ENCODE measurements around the gene BARHL1. TPM values are rescaled to one million over a fixed set of nuclear protein-coding genes. Genes with fewer than 3 reads are reported as not detected.

Gene BARHL1
- total and polyA plus RNA-seq, 2 experiments from 2014 or later = not detected

DNA sequence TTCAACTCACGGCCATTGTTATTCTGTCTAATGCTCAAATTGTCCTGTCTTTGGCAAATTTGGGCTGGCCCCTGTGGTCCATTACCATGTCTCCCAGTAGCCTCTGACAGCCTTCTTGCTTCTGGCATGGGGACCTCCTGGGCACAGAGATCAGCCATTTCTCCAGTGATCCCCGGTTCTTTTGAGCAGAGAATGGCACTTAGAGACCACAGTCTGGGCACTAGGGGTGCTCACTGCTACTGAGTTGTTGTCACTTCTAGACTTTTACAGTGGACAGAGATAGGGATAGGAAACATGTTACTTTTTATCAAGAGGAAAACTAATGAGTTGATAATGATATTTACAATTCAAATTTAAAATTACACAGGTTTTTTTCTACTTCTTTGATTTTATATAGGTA, 47.6 kb upstream of the BARHL1 start:
- Histone ChIP-seq H3K4me2 (no peak overlapping the region), H3K79me2 (replicated peaks; ENCODE audit: insufficient read depth) (no peaks in the 10 kb centered on the region), H3K27ac (ENCODE audit: low read depth) (no peak overlapping the region), H3K4me1 (ENCODE audit: insufficient read depth) (peaks cover 12% of the 10 kb centered on the region; the same call in 1 of the 2 replicates), H2AFZ (no peak overlapping the region), H3K4me3 (no peak overlapping the region), H3K9me2 (ENCODE audit: insufficient read depth) (0 out of 2 replicates have a peak, but pooled peaks cover 4% of the 10 kb centered on the region), H3K27me3 (ENCODE audit: insufficient read depth) (no peaks in the 10 kb centered on the region), H3K36me3 (ENCODE audit: insufficient read depth) (no peaks in the 10 kb centered on the region), H4K20me1 (replicated peaks; ENCODE audit: insufficient read depth) (no peaks in the 10 kb centered on the region), H3F3A (replicated peaks; ENCODE audit: low read depth) (no peaks in the 10 kb centered on the region)
- Mint-ChIP-seq H3K4me3 (no peak overlapping the region), H3K9me3 (peaks cover 28% of the 10 kb centered on the region), H3K36me3 (ENCODE audit: low read depth) (peaks cover 5% of the 10 kb centered on the region; the same call in 2 of the 3 replicates), H3K27me3 (ENCODE audit: insufficient read depth, low read depth, poor library complexity) (peaks cover 10% of the 10 kb centered on the region), H3K4me1 (peaks cover 6% of the 10 kb centered on the region), H3K27ac (no peak overlapping the region)
- TF ChIP-seq ZNF331 (CRISPR knock-in tag; IDR thresholded peaks at IDR 0.05; ENCODE audit: low read depth) (no peak), POLR2AphosphoS5 (IDR thresholded peaks at IDR 0.05; ENCODE audit: low read depth) (no peak), ZNF114 (CRISPR knock-in tag; IDR thresholded peaks at IDR 0.05) (no peak), STAT1 (IDR thresholded peaks at IDR 0.05; ENCODE audit: unreplicated experiment) (no peak), EZH2 (IDR thresholded peaks at IDR 0.05; ENCODE audit: low read depth, unreplicated experiment) (no peak), EZH2phosphoT487 (IDR thresholded peaks at IDR 0.05; ENCODE audit: unreplicated experiment) (no peak), CREB1 (CRISPR knock-in tag; IDR thresholded peaks at IDR 0.05; ENCODE audit: low read depth) (no peak), NANOG (IDR thresholded peaks at IDR 0.05; ENCODE audit: borderline replicate concordance) (no peak), JUNB (IDR thresholded peaks at IDR 0.05; ENCODE audit: unreplicated experiment) (no peak)
- TF ChIP-seq, protein P1, sequence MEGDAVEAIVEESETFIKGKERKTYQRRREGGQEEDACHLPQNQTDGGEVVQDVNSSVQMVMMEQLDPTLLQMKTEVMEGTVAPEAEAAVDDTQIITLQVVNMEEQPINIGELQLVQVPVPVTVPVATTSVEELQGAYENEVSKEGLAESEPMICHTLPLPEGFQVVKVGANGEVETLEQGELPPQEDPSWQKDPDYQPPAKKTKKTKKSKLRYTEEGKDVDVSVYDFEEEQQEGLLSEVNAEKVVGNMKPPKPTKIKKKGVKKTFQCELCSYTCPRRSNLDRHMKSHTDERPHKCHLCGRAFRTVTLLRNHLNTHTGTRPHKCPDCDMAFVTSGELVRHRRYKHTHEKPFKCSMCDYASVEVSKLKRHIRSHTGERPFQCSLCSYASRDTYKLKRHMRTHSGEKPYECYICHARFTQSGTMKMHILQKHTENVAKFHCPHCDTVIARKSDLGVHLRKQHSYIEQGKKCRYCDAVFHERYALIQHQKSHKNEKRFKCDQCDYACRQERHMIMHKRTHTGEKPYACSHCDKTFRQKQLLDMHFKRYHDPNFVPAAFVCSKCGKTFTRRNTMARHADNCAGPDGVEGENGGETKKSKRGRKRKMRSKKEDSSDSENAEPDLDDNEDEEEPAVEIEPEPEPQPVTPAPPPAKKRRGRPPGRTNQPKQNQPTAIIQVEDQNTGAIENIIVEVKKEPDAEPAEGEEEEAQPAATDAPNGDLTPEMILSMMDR (conservative IDR thresholded peaks at IDR 0.05; ENCODE audit: low read depth in 2 of 2) = no peak
- TF ChIP-seq, protein P2, sequence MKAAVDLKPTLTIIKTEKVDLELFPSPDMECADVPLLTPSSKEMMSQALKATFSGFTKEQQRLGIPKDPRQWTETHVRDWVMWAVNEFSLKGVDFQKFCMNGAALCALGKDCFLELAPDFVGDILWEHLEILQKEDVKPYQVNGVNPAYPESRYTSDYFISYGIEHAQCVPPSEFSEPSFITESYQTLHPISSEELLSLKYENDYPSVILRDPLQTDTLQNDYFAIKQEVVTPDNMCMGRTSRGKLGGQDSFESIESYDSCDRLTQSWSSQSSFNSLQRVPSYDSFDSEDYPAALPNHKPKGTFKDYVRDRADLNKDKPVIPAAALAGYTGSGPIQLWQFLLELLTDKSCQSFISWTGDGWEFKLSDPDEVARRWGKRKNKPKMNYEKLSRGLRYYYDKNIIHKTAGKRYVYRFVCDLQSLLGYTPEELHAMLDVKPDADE (IDR thresholded peaks at IDR 0.05) = no peak
- TF ChIP-seq, protein P3, sequence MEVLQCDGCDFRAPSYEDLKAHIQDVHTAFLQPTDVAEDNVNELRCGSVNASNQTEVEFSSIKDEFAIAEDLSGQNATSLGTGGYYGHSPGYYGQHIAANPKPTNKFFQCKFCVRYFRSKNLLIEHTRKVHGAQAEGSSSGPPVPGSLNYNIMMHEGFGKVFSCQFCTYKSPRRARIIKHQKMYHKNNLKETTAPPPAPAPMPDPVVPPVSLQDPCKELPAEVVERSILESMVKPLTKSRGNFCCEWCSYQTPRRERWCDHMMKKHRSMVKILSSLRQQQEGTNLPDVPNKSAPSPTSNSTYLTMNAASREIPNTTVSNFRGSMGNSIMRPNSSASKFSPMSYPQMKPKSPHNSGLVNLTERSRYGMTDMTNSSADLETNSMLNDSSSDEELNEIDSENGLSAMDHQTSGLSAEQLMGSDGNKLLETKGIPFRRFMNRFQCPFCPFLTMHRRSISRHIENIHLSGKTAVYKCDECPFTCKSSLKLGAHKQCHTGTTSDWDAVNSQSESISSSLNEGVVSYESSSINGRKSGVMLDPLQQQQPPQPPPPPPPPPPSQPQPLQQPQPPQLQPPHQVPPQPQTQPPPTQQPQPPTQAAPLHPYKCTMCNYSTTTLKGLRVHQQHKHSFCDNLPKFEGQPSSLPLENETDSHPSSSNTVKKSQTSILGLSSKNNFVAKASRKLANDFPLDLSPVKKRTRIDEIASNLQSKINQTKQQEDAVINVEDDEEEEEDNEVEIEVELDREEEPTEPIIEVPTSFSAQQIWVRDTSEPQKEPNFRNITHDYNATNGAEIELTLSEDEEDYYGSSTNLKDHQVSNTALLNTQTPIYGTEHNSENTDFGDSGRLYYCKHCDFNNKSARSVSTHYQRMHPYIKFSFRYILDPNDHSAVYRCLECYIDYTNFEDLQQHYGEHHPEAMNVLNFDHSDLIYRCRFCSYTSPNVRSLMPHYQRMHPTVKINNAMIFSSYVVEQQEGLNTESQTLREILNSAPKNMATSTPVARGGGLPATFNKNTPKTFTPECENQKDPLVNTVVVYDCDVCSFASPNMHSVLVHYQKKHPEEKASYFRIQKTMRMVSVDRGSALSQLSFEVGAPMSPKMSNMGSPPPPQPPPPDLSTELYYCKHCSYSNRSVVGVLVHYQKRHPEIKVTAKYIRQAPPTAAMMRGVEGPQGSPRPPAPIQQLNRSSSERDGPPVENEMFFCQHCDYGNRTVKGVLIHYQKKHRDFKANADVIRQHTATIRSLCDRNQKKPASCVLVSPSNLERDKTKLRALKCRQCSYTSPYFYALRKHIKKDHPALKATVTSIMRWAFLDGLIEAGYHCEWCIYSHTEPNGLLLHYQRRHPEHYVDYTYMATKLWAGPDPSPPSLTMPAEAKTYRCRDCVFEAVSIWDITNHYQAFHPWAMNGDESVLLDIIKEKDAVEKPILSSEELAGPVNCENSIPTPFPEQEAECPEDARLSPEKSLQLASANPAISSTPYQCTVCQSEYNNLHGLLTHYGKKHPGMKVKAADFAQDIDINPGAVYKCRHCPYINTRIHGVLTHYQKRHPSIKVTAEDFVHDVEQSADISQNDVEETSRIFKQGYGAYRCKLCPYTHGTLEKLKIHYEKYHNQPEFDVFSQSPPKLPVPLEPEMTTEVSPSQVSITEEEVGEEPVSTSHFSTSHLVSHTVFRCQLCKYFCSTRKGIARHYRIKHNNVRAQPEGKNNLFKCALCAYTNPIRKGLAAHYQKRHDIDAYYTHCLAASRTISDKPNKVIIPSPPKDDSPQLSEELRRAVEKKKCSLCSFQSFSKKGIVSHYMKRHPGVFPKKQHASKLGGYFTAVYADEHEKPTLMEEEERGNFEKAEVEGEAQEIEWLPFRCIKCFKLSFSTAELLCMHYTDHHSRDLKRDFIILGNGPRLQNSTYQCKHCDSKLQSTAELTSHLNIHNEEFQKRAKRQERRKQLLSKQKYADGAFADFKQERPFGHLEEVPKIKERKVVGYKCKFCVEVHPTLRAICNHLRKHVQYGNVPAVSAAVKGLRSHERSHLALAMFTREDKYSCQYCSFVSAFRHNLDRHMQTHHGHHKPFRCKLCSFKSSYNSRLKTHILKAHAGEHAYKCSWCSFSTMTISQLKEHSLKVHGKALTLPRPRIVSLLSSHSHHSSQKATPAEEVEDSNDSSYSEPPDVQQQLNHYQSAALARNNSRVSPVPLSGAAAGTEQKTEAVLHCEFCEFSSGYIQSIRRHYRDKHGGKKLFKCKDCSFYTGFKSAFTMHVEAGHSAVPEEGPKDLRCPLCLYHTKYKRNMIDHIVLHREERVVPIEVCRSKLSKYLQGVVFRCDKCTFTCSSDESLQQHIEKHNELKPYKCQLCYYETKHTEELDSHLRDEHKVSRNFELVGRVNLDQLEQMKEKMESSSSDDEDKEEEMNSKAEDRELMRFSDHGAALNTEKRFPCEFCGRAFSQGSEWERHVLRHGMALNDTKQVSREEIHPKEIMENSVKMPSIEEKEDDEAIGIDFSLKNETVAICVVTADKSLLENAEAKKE (CRISPR knock-in tag; IDR thresholded peaks at IDR 0.05) = no peak
- TF ChIP-seq, protein P4, sequence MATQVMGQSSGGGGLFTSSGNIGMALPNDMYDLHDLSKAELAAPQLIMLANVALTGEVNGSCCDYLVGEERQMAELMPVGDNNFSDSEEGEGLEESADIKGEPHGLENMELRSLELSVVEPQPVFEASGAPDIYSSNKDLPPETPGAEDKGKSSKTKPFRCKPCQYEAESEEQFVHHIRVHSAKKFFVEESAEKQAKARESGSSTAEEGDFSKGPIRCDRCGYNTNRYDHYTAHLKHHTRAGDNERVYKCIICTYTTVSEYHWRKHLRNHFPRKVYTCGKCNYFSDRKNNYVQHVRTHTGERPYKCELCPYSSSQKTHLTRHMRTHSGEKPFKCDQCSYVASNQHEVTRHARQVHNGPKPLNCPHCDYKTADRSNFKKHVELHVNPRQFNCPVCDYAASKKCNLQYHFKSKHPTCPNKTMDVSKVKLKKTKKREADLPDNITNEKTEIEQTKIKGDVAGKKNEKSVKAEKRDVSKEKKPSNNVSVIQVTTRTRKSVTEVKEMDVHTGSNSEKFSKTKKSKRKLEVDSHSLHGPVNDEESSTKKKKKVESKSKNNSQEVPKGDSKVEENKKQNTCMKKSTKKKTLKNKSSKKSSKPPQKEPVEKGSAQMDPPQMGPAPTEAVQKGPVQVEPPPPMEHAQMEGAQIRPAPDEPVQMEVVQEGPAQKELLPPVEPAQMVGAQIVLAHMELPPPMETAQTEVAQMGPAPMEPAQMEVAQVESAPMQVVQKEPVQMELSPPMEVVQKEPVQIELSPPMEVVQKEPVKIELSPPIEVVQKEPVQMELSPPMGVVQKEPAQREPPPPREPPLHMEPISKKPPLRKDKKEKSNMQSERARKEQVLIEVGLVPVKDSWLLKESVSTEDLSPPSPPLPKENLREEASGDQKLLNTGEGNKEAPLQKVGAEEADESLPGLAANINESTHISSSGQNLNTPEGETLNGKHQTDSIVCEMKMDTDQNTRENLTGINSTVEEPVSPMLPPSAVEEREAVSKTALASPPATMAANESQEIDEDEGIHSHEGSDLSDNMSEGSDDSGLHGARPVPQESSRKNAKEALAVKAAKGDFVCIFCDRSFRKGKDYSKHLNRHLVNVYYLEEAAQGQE (IDR thresholded peaks at IDR 0.05; ENCODE audit: unreplicated experiment) = no peak
- ATAC-seq (no peak), DNase-seq (ENCODE audit: low spot score) (no peak)
